Stimulated activated CD4-positive, alpha-beta T cell treated with anti-CD3 and anti-CD28 coated beads, Interleukin-1b, Interleukin-23, amount 100 ng/mL, for 24 hours (primary cell): ENCODE results near the gene LAMA4.

ENCODE experiments used
- DNase-seq, 4 experiments: peaks; one replicate each; pipeline ENCODE4 v3.0.0-alpha.2; 2020; ENCODE audit warnings: low read depth in 4 of 4, low spot score in 1 of 4

Gene LAMA4

GRCh38 chr6:112241820-112242429, 12.4 kb downstream of the LAMA4 start:
- no peak for DNase-seq

- DNase-seq, result no peak
Measured at GRCh38 chr6:112237595-112237994, 16.8 kb downstream of the LAMA4 start.

- no peak for DNase-seq
Measured at GRCh38 chr6:112237066-112237465, 17.3 kb downstream of the LAMA4 start.

- DNase-seq, result peak in 2 of 4 experiments; percentile 21 to 51
Measured at GRCh38 chr6:112235956-112236355, 18.4 kb downstream of the LAMA4 start.

- DNase-seq, result no peak
Measured at GRCh38 chr6:112234601-112235000, 19.8 kb downstream of the LAMA4 start.

- no peak for DNase-seq
Measured at GRCh38 chr6:112233847-112234246, 20.5 kb downstream of the LAMA4 start.

- no peak for DNase-seq
Measured at GRCh38 chr6:112232845-112233256, 21.5 kb downstream of the LAMA4 start.

GRCh38 chr6:112231594-112232060, 22.7 kb downstream of the LAMA4 start:
- DNase-seq, result no peak

GRCh38 chr6:112231164-112231563, 23.2 kb downstream of the LAMA4 start:
- no peak for DNase-seq

GRCh38 chr6:112228480-112229332, 25.7 kb downstream of the LAMA4 start:
- no peak for DNase-seq

- no peak for DNase-seq
Measured at GRCh38 chr6:112227992-112228391, 26.4 kb downstream of the LAMA4 start.

GRCh38 chr6:112227411-112227810, 27.0 kb downstream of the LAMA4 start:
- no peak for DNase-seq

GRCh38 chr6:112225691-112226090, 28.7 kb downstream of the LAMA4 start:
- DNase-seq, result no peak

GRCh38 chr6:112224088-112224487, 30.3 kb downstream of the LAMA4 start:
- no peak for DNase-seq

GRCh38 chr6:112223070-112223861, 31.1 kb downstream of the LAMA4 start:
- DNase-seq, result no peak

GRCh38 chr6:112221981-112222852, 32.1 kb downstream of the LAMA4 start:
- no peak for DNase-seq

- DNase-seq, result no peak
Measured at GRCh38 chr6:112221561-112221960, 32.8 kb downstream of the LAMA4 start.

GRCh38 chr6:112218563-112218962, 35.8 kb downstream of the LAMA4 start:
- DNase-seq, result no peak

- DNase-seq, result no peak
Measured at GRCh38 chr6:112216662-112217551, 37.5 kb downstream of the LAMA4 start.
